Measurements from ENCODE around the gene USP17L11. TPM values are rescaled to one million over a fixed set of nuclear protein-coding genes. Genes with fewer than 3 reads are reported as not detected.
"Not testable (repeated sequence)": the region's sequence is repeated elsewhere in the genome, so short reads cannot be mapped to it uniquely, and the experiment has no call there.

The USP17L11 gene
- total RNA-seq, 1 experiment from 2014 or later: not detected

GRCh38 chr4:9253078-9253477, 37.9 kb downstream of the USP17L11 start, which contains the start of gene USP17L19:
USP17L19 (plus strand) TSS chr4:9253378; CDS start chr4:9253378, 0 bp downstream.
- not testable (repeated sequence) for H3K23me2 ChIP-seq (ENCODE audit: insufficient read length, low read depth, low read length, poor library complexity, severe bottlenecking); H3K79me2 ChIP-seq (ENCODE audit: insufficient read depth, low read length); H3K9me3 Mint-ChIP-seq; H3K56ac ChIP-seq (ENCODE audit: insufficient read length, low read depth, low read length); H3K27ac ChIP-seq (ENCODE audit: insufficient read length, low read depth, low read length); H2AK5ac ChIP-seq (ENCODE audit: insufficient read length, low read length); H3K4me1 ChIP-seq (ENCODE audit: insufficient read depth, low read length); H3T11ph ChIP-seq (ENCODE audit: low read length); H3K27me3 Mint-ChIP-seq (ENCODE audit: low read depth); H3K9me3 ChIP-seq (ENCODE audit: control insufficient read depth, low read depth, low read length); H2BK12ac ChIP-seq (ENCODE audit: insufficient read length, low read depth, low read length); H2BK5ac ChIP-seq (ENCODE audit: insufficient read length, low read length); H3K14ac ChIP-seq (ENCODE audit: insufficient read depth, low read length); H3K79me1 ChIP-seq (ENCODE audit: insufficient read depth, low read depth, low read length, poor library complexity, severe bottlenecking); H3K27me3 ChIP-seq (ENCODE audit: insufficient read depth, low read length); H2BK20ac ChIP-seq (ENCODE audit: low read depth, low read length, poor library complexity, severe bottlenecking); H4K20me1 ChIP-seq (ENCODE audit: control insufficient read depth, insufficient read depth, insufficient read length); H4K91ac ChIP-seq (ENCODE audit: insufficient read length, low read depth, low read length); H3K4me1 Mint-ChIP-seq; H3K23ac ChIP-seq (ENCODE audit: insufficient read length, low read depth, low read length); H3K27ac Mint-ChIP-seq; H2AFZ ChIP-seq (ENCODE audit: low read length); DNase-seq; H4K8ac ChIP-seq (replicated peaks; ENCODE audit: insufficient read length, low read depth, low read length); H3K4me2 ChIP-seq (ENCODE audit: insufficient read depth, insufficient read length, low read length); H3K4ac ChIP-seq (ENCODE audit: low read depth, low read length); H3K4me3 Mint-ChIP-seq; H3K9ac ChIP-seq (ENCODE audit: extremely low read depth, insufficient read length, low read length); H3K36me3 Mint-ChIP-seq (ENCODE audit: insufficient read depth in 1 of 3, low read depth in 3 of 3); H2BK120ac ChIP-seq (ENCODE audit: low read depth, low read length, poor library complexity, severe bottlenecking); H2BK15ac ChIP-seq (ENCODE audit: low read depth, low read length); H4K5ac ChIP-seq (ENCODE audit: insufficient read length, low read depth, low read length); H3K18ac ChIP-seq (ENCODE audit: insufficient read length, low read depth, low read length)
- no CpG with 5 or more reads among the region's 13 CpGs for WGBS (ENCODE audit: extremely low coverage, insufficient read length, low lambda C conversion rate)

- not testable (repeated sequence) for H3K4me1 Mint-ChIP-seq; H3K56ac ChIP-seq (ENCODE audit: insufficient read length, low read depth, low read length); H3K23me2 ChIP-seq (ENCODE audit: insufficient read length, low read depth, low read length, poor library complexity, severe bottlenecking); H3K27ac ChIP-seq (ENCODE audit: insufficient read length, low read depth, low read length); H2BK5ac ChIP-seq (ENCODE audit: insufficient read length, low read length); H3K4me3 Mint-ChIP-seq; H4K91ac ChIP-seq (ENCODE audit: insufficient read length, low read depth, low read length); H3K18ac ChIP-seq (ENCODE audit: insufficient read length, low read depth, low read length); H4K20me1 ChIP-seq (ENCODE audit: control insufficient read depth, insufficient read depth, insufficient read length); H2BK15ac ChIP-seq (ENCODE audit: low read depth, low read length); H3K79me2 ChIP-seq (ENCODE audit: insufficient read depth, low read length); H3K36me3 Mint-ChIP-seq (ENCODE audit: insufficient read depth in 1 of 3, low read depth in 3 of 3); H2BK12ac ChIP-seq (ENCODE audit: insufficient read length, low read depth, low read length); H2BK20ac ChIP-seq (ENCODE audit: low read depth, low read length, poor library complexity, severe bottlenecking); H3K9me3 Mint-ChIP-seq; H2AK5ac ChIP-seq (ENCODE audit: insufficient read length, low read length); H3K14ac ChIP-seq (ENCODE audit: insufficient read depth, low read length); H3K9me3 ChIP-seq (ENCODE audit: control insufficient read depth, low read depth, low read length); H4K8ac ChIP-seq (replicated peaks; ENCODE audit: insufficient read length, low read depth, low read length); H3K4ac ChIP-seq (ENCODE audit: low read depth, low read length); H2AFZ ChIP-seq (ENCODE audit: low read length); H3K79me1 ChIP-seq (ENCODE audit: insufficient read depth, low read depth, low read length, poor library complexity, severe bottlenecking); H2BK120ac ChIP-seq (ENCODE audit: low read depth, low read length, poor library complexity, severe bottlenecking); DNase-seq; H3K4me2 ChIP-seq (ENCODE audit: insufficient read depth, insufficient read length, low read length); H3K4me1 ChIP-seq (ENCODE audit: insufficient read depth, low read length); H3K27ac Mint-ChIP-seq; H3T11ph ChIP-seq (ENCODE audit: low read length); H3K27me3 ChIP-seq (ENCODE audit: insufficient read depth, low read length); H4K5ac ChIP-seq (ENCODE audit: insufficient read length, low read depth, low read length); H3K9ac ChIP-seq (ENCODE audit: extremely low read depth, insufficient read length, low read length); H3K23ac ChIP-seq (ENCODE audit: insufficient read length, low read depth, low read length); H3K27me3 Mint-ChIP-seq (ENCODE audit: low read depth)
- no CpG with 5 or more reads among the region's 15 CpGs for WGBS (ENCODE audit: extremely low coverage, insufficient read length, low lambda C conversion rate)
These were observed 42.6 kb downstream of the USP17L11 start, which contains the start of gene USP17L20 for GRCh38 chr4:9257824-9258223. USP17L20 (plus strand) TSS chr4:9258124; CDS start chr4:9258124, 0 bp downstream.
